HG03159 (cell line): ENCODE results near the gene SLC25A15.

Source experiments
- ATAC-seq: cut with Tn5 transposase; IDR thresholded peaks from one replicate; pipeline ENCODE4 v1.9.1; 2021; ENCODE audit warnings: mild to moderate bottlenecking, moderate library complexity; ENCODE audit not compliant: unreplicated experiment

SLC25A15 gene

GRCh38 chr13:40789275-40790153, at the start of gene SLC25A15:
Gene SLC25A15 (plus strand): TSS chr13:40789611. CDS start chr13:40793227, 3,616 bp downstream.
- ATAC-seq = peak; percentile 85

- ATAC-seq = no peak
These were observed 40.1 kb upstream of the SLC25A15 start for GRCh38 chr13:40749327-40749726.

- ATAC-seq = no peak
These were observed 34.2 kb upstream of the SLC25A15 start for GRCh38 chr13:40755082-40755700.

GRCh38 chr13:40756042-40756441, 33.4 kb upstream of the SLC25A15 start:
- peak; percentile 49 for ATAC-seq

- ATAC-seq = no peak
These were observed 30.6 kb upstream of the SLC25A15 start for GRCh38 chr13:40758811-40759210.

- no peak for ATAC-seq
These were observed 26.6 kb upstream of the SLC25A15 start for GRCh38 chr13:40762849-40763248.

- ATAC-seq = no peak
These were observed 24.6 kb upstream of the SLC25A15 start for GRCh38 chr13:40764587-40765403.

- no peak for ATAC-seq
These were observed 23.8 kb upstream of the SLC25A15 start for GRCh38 chr13:40765602-40766001.

- ATAC-seq = no peak
These were observed 19.4 kb upstream of the SLC25A15 start for GRCh38 chr13:40769970-40770369.

GRCh38 chr13:40770609-40770933, 18.8 kb upstream of the SLC25A15 start:
- ATAC-seq = no peak

- ATAC-seq = peak; percentile 97
These were observed 18.3 kb upstream of the SLC25A15 start, which contains the start of gene MRPS31 for GRCh38 chr13:40770934-40771618. Gene MRPS31 (minus strand): TSS chr13:40771190. CDS start chr13:40771136, 54 bp downstream.

- ATAC-seq = no peak
These were observed 16.5 kb upstream of the SLC25A15 start for GRCh38 chr13:40772765-40773473.

- no peak for ATAC-seq
These were observed 14.7 kb upstream of the SLC25A15 start for GRCh38 chr13:40774672-40775071.

- no peak for ATAC-seq
These were observed 13.2 kb upstream of the SLC25A15 start for GRCh38 chr13:40776232-40776631.

- ATAC-seq = peak; percentile 42
These were observed 12.7 kb upstream of the SLC25A15 start for GRCh38 chr13:40776681-40777165.

- ATAC-seq = peak; percentile 79
These were observed 12.1 kb upstream of the SLC25A15 start for GRCh38 chr13:40777166-40777808.

- peak; percentile 13 for ATAC-seq
These were observed 11.6 kb upstream of the SLC25A15 start for GRCh38 chr13:40777809-40778175.

- ATAC-seq = no peak
These were observed 10.4 kb upstream of the SLC25A15 start for GRCh38 chr13:40779049-40779448.

- no peak for ATAC-seq
These were observed 9.6 kb upstream of the SLC25A15 start for GRCh38 chr13:40779796-40780285.
